Heart left ventricle (tissue), 16 donors: ENCODE measurements around the gene SMIM21. TPM values are rescaled to one million over a fixed set of nuclear protein-coding genes. Genes with fewer than 3 reads are reported as not detected.

Experiments used
- ATAC-seq, 4 donors: fragments of 200-7000 bp; cut with Tn5 transposase; one replicate each; pipeline ENCODE4 v1.9.1; 2020 to 2022; ENCODE audit warnings: moderate library complexity in 4 of 4, mild to moderate bottlenecking in 3 of 4, moderate number of reproducible peaks in 1 of 4
- DNase-seq, 5 donors: peaks; one replicate each; pipeline ENCODE4 v3.0.0-alpha.2; 2020
- H3K27ac ChIP-seq, 12 donors: fragments of 200-600 bp; sonication (generic) in 4 of 12; one replicate each; pipeline versions ENCODE4 v1.5.0 to v1.8.0; 2016 to 2022; ENCODE audit warnings: mild to moderate bottlenecking in 2 of 12
- H3K27me3 ChIP-seq, 9 donors: fragments of 200-600 bp; sonication (generic) in 2 of 9; one replicate each; pipeline versions ENCODE4 v1.5.1 to v1.8.0; 2016 to 2022; ENCODE audit warnings: mild to moderate bottlenecking in 3 of 9
- H3K36me3 ChIP-seq, 9 donors: fragments of 200-600 bp; sonication (generic) in 2 of 9; one replicate each; pipeline versions ENCODE4 v1.5.0 to v1.8.0; 2018 to 2022; ENCODE audit warnings: mild to moderate bottlenecking in 2 of 9
- H3K4me1 ChIP-seq, 12 donors: fragments of 200-600 bp; sonication (generic) in 4 of 12; one replicate each; pipeline versions ENCODE4 v1.5.0 to v1.8.0; 2016 to 2022; ENCODE audit warnings: mild to moderate bottlenecking in 3 of 12
- H3K4me3 ChIP-seq, 12 donors: fragments of 200-600 bp; sonication (generic) in 4 of 12; one replicate each; pipeline versions ENCODE4 v1.5.0 to v1.8.0; 2017 to 2022; ENCODE audit warnings: mild to moderate bottlenecking in 9 of 12, moderate library complexity in 4 of 12
- H3K9me3 ChIP-seq, 12 donors: fragments of 200-600 bp; sonication (generic) in 4 of 12; one replicate each; pipeline versions ENCODE4 v1.5.0 to v1.8.0; 2016 to 2022; ENCODE audit warnings: mild to moderate bottlenecking in 1 of 12
- POLR2A ChIP-seq, 2 donors: fragments of 450-650 bp; IDR thresholded peaks; one replicate each; pipeline ENCODE4 v1.6.1; 2017; ENCODE audit warnings: antibody characterized with exemption in 2 of 2, mild to moderate bottlenecking in 2 of 2, moderate library complexity in 2 of 2
- WGBS, 4 donors: extraction: QIAGEN DNeasy Blood & Tissue Kit in 2 of 4; methylation state at CpG; one replicate each; pipeline versions ENCODE4 v1.1.5 to v1.1.7; 2013 to 2018; 5-methylcytosine and 5-hydroxymethylcytosine counted together
- intact Hi-C, 10 donors: fragments of 100-400 bp; cut with DNase I; formaldehyde crosslinking; loops; one replicate each; pipeline versions ENCODE4 v1.11.1 to v1.14.2; 2022
- polyA plus RNA-seq, 2 donors: library from polyadenylated mRNA; stranded (reverse); fragments of 200-250 nt; gene quantifications; one replicate each; pipeline ENCODE4 v1.2.3, GENCODE V29; 2013
- total RNA-seq, 9 donors: library from RNA; depleted of rRNA in 2 of 9; stranded (reverse); fragments of >200 nt in 2 of 9; fragmentation: NEBNext Ultra II Directional in 3 of 9; extraction: Animal tissue kit (Norgen Biotek cat#: 25700) in 3 of 9; gene quantifications; one replicate each; pipeline versions ENCODE4 v1.1.0 to v1.2.4, GENCODE V29; 2016 to 2023
- TF ChIP-seq, protein P1 (sequence below), 12 donors: fragments of 200-600 bp; sonication (generic) in 4 of 12; IDR thresholded peaks; one replicate each; pipeline versions ENCODE4 v1.5.0 to v1.8.0; 2018 to 2022; ENCODE audit warnings: antibody characterized with exemption in 12 of 12, mild to moderate bottlenecking in 5 of 12
- donor health status: ischemic (EF 13 %, LVEDD 7.1; RV severe dilation, severe dysfunction).
- donor health status: healthy with polysubstance abuse.
- donor health status: DM: no; HTN: yes; CAD: no.
- donor health status: DM: no; HTN: no; CAD: no.
- donor health status: ischemic (EF 25% LVEDD 6.9; RV normal size, moderate dysfunction).
- donor health status: ischemic (EF 25% LVEDD 5.7; RV mildly dilated, moderate dysfunction).
- donor health status: healthy.
- donor health status: DM: yes; HTN: yes; CAD: no.
- donor health status: ischemic (EF 35%, LVEDD 5.7; RV mildly dilated, moderate dysfunction).
- donor health status: nonischemic (EF 11% LVEDD 7.7; RV severe dilation, severe dysfunction).
- donor health status: DM: yes; HTN: yes; CAD: no.
- donor health status: PGD.
- donor health status: ischemic (EF 29% LVEDD 5.4; RV normal size, mild dysfunction).
- donor health status: nonischemic (EF 23%, LVEDD 6.1; RV moderate dilation, normal function).

The SMIM21 gene
- total and polyA plus RNA-seq, 11 donors, result not detected

DNA sequence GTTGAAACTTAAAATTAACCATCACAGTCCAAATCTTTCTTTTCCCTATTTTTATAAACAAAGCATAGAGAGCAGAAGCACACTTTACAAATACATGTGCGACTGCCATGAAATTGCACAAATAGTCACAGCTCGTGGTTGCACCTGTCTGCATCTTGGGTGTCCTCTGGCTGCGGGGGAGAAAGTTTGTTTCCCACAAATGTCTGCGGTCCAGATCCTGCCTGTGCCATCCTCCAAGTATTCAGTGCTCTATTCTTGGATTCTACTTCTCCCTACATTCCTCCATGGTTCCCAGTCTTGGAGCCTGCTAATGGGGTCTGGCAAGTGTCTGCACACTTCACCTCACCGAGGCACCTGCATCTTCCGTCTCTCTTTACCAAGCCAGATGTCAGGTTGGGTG is 52.2 kb downstream of the SMIM21 start:
- Histone ChIP-seq H3K9me3 (no peaks in the 10 kb centered on the region), H3K4me3 (no peak overlapping the region), H3K27me3 (peaks cover 0 to 2% (median 0%) of the 10 kb centered on the region in 9 donors), H3K36me3 (no peaks in the 10 kb centered on the region), H3K27ac (no peak overlapping the region), H3K4me1 (no peaks in the 10 kb centered on the region)
- ATAC-seq (no peak), DNase-seq (no peak)
- WGBS, 4 donors, result 84 to 97% (median 90%) methylated on average over 6 of the region's 6 CpGs
- intact Hi-C loops, result loop anchor here in 1 of 10 donors (10.0 kb wide), 1 partner anchor 89 kb away; no protein-coding TSS in a partner anchor
- TF ChIP-seq POLR2A (IDR thresholded peaks at IDR 0.05), result no peak
- TF ChIP-seq, protein P1, sequence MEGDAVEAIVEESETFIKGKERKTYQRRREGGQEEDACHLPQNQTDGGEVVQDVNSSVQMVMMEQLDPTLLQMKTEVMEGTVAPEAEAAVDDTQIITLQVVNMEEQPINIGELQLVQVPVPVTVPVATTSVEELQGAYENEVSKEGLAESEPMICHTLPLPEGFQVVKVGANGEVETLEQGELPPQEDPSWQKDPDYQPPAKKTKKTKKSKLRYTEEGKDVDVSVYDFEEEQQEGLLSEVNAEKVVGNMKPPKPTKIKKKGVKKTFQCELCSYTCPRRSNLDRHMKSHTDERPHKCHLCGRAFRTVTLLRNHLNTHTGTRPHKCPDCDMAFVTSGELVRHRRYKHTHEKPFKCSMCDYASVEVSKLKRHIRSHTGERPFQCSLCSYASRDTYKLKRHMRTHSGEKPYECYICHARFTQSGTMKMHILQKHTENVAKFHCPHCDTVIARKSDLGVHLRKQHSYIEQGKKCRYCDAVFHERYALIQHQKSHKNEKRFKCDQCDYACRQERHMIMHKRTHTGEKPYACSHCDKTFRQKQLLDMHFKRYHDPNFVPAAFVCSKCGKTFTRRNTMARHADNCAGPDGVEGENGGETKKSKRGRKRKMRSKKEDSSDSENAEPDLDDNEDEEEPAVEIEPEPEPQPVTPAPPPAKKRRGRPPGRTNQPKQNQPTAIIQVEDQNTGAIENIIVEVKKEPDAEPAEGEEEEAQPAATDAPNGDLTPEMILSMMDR (IDR thresholded peaks at IDR 0.05), result no peak

- H3K36me3 ChIP-seq, result no peaks in the 10 kb centered on the region
- 77 to 88% (median 83%) methylated on average over 6 of the region's 6 CpGs for WGBS, 4 donors
- no peaks in the 10 kb centered on the region for H3K9me3 ChIP-seq
- TF ChIP-seq POLR2A (IDR thresholded peaks at IDR 0.05), result no peak
- TF ChIP-seq, protein P1 (IDR thresholded peaks at IDR 0.05), result no peak
- H3K4me1 ChIP-seq, result no peaks in the 10 kb centered on the region
- no peak overlapping the region for H3K4me3 ChIP-seq
- H3K27me3 ChIP-seq, result peaks cover 0 to 2% (median 0%) of the 10 kb centered on the region in 9 donors
- ATAC-seq (no peak), DNase-seq (no peak)
- intact Hi-C loops, result loop anchor here in 1 of 10 donors (10.0 kb wide), 1 partner anchor 90 kb away; no protein-coding TSS in a partner anchor
- no peak overlapping the region for H3K27ac ChIP-seq
Observed at GRCh38 chr18:75374466-75374865, 53.0 kb downstream of the SMIM21 start.

DNA sequence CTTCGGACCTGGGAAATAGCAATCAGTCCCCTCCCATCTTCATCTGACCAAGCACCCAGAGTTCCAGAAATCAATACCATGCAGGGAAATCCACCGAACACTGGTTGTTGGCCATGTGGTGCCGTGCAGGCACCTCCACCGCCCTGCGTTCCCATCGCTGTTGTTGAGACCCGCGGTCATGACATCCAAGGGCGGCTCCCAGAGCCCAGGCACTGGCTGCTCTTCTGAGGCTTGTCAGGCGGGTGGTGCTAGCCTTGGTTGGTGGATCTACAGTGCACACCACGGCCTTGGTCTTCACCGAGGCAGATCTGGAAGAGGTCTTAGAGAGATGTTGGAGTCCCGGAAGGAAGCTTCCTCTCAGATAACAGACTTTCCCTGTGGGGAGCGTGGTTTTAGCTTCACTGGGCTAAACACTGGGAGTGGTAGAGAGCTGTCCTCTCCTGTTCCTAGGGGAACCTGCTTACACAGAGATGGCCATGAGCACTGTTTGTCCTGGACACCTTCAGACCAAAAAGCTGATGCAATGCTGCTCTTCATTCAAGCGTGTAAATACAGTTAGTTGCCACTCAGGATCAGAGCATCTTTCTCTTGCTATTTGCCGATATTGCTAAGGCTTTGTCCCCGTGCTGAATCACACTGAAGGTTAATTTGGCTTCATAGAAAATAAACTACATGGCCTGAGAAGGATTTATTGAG is 58.3 kb downstream of the SMIM21 start:
- TF ChIP-seq, protein P1 (IDR thresholded peaks at IDR 0.05), result no peak
- TF ChIP-seq POLR2A (IDR thresholded peaks at IDR 0.05), result no peak
- no peak overlapping the region for H3K4me3 ChIP-seq
- intact Hi-C loops, result loop anchor here in 1 of 10 donors (10.0 kb wide), 1 partner anchor 64 kb away; no protein-coding TSS in a partner anchor
- no peaks in the 10 kb centered on the region for H3K9me3 ChIP-seq
- peaks cover 0 to 5% (median 0%) of the 10 kb centered on the region in 12 donors for H3K4me1 ChIP-seq
- ATAC-seq (no peak), DNase-seq (no peak)
- WGBS, 4 donors, result 86 to 91% (median 89%) methylated on average over 17 of the region's 17 CpGs
- H3K36me3 ChIP-seq, result no peaks in the 10 kb centered on the region
- H3K27ac ChIP-seq, result no peak overlapping the region
- H3K27me3 ChIP-seq, result peaks cover 0 to 2% (median 0%) of the 10 kb centered on the region in 9 donors

DNA sequence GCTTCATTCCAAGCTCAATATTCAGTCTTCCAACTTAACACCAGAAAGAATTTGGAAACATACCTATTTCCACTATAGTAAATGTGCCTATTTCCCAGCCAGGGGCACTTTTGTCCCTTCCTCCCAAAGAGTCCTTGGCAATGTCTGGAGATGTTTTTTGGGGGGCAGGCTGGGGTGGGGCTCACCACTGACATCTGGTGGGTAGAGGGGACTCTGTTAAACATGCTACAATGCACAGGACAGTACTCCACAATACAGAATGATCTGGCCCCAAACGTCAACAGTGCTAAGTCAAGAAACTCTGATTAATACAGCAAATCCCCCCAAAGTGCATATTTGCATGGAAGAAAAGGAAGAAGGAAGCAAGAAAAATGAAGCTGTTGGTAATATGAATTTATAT is 61.7 kb downstream of the SMIM21 start:
- H3K27ac ChIP-seq, result no peak overlapping the region
- intact Hi-C loops, result loop anchor here in 1 of 10 donors (10.0 kb wide), 1 partner anchor 61 kb away; no protein-coding TSS in a partner anchor
- WGBS, 4 donors, result 42 to 70% (median 56%) methylated on average over 1 of the region's 1 CpG
- peaks cover 0 to 3% (median 0%) of the 10 kb centered on the region in 9 donors for H3K27me3 ChIP-seq
- no peak overlapping the region for H3K4me3 ChIP-seq
- no peak for ATAC-seq
- peaks cover 0 to 5% (median 0%) of the 10 kb centered on the region in 12 donors for H3K4me1 ChIP-seq
- no peak for TF ChIP-seq POLR2A (IDR thresholded peaks at IDR 0.05)
- TF ChIP-seq, protein P1 (IDR thresholded peaks at IDR 0.05), result peak in 5 of 12 donors; percentile 6 to 28 (median 11)
- no peaks in the 10 kb centered on the region for H3K9me3 ChIP-seq
- no peaks in the 10 kb centered on the region for H3K36me3 ChIP-seq
- no peak for DNase-seq
